NCI-H460 (cell line): ENCODE results near the gene HPS4. TPM values are rescaled to one million over a fixed set of nuclear protein-coding genes. Genes with fewer than 3 reads are reported as not detected.
"Not testable (repeated sequence)": the region's sequence is repeated elsewhere in the genome, so short reads cannot be mapped to it uniquely, and the experiment has no call there.

Experiments
- DNase-seq: peaks from one replicate; pipeline ENCODE4 v3.0.0-alpha.2; 2016; ENCODE audit warnings: low read depth; ENCODE audit errors: extremely low read depth
- polyA plus RNA-seq: library from polyadenylated mRNA; depleted of rRNA; stranded (reverse); fragments of >200 nt; gene quantifications from 2 replicates; pipeline ENCODE4 v1.2.3, GENCODE V29; 2014; cell fraction: nucleus; rRNA removed
- total RNA-seq: library from RNA; depleted of rRNA; stranded (reverse); fragments of >200 nt; shearing (Covaris generic); gene quantifications from 2 replicates; pipeline ENCODE4 v1.2.3, GENCODE V29; 2014; rRNA removed

HPS4 gene
- total RNA-seq: 25.7 and 28.5 TPM in 2 replicates
- polyA plus RNA-seq: 38.8 and 42.5 TPM in 2 replicates

GRCh38 chr22:26483439-26484359, at the start of gene HPS4, which contains the start of gene SRRD:
Gene HPS4, minus strand, starts transcription at chr22:26483783. Its CDS starts 2,021 bp downstream, at chr22:26481762.
Gene SRRD, plus strand, starts transcription at chr22:26483877. Its CDS starts 14 bp downstream, at chr22:26483891.
- DNase-seq: peak; percentile 71

GRCh38 chr22:26529345-26529744, 45.8 kb upstream of the HPS4 start:
- DNase-seq: no peak

- not testable (repeated sequence) for DNase-seq
These were observed 44.9 kb upstream of the HPS4 start for GRCh38 chr22:26528518-26528917.

- no peak for DNase-seq
These were observed 44.2 kb upstream of the HPS4 start for GRCh38 chr22:26527574-26528465.

GRCh38 chr22:26527167-26527566, 43.6 kb upstream of the HPS4 start:
- no peak for DNase-seq

GRCh38 chr22:26525946-26526564, 42.5 kb upstream of the HPS4 start:
- no peak for DNase-seq

- no peak for DNase-seq
These were observed 41.3 kb upstream of the HPS4 start for GRCh38 chr22:26524870-26525269.

GRCh38 chr22:26522592-26522991, 39.0 kb upstream of the HPS4 start:
- DNase-seq: no peak

- DNase-seq: no peak
These were observed 38.4 kb upstream of the HPS4 start for GRCh38 chr22:26522012-26522411.

- DNase-seq: no peak
These were observed 33.8 kb upstream of the HPS4 start for GRCh38 chr22:26517429-26517828.

- no peak for DNase-seq
These were observed 32.9 kb upstream of the HPS4 start for GRCh38 chr22:26516503-26516902.

GRCh38 chr22:26515931-26516330, 32.3 kb upstream of the HPS4 start:
- no peak for DNase-seq

GRCh38 chr22:26514419-26515161, 31.0 kb upstream of the HPS4 start:
- no peak for DNase-seq

- no peak for DNase-seq
These were observed 30.3 kb upstream of the HPS4 start for GRCh38 chr22:26513838-26514237.

GRCh38 chr22:26512149-26512793, 28.7 kb upstream of the HPS4 start, which contains the start of gene TFIP11:
Gene TFIP11, minus strand, starts transcription at chr22:26512473. Its CDS starts 2,201 bp downstream, at chr22:26510272.
- peak; percentile 83 for DNase-seq

GRCh38 chr22:26508148-26508547, 24.6 kb upstream of the HPS4 start:
- no peak for DNase-seq

- DNase-seq: no peak
These were observed 20.2 kb upstream of the HPS4 start for GRCh38 chr22:26503758-26504157.

- no peak for DNase-seq
These were observed 19.3 kb upstream of the HPS4 start for GRCh38 chr22:26502688-26503561.
